ENCODE data around the gene IP6K1. TPM values are rescaled to one million over a fixed set of nuclear protein-coding genes. Genes with fewer than 3 reads are reported as not detected.

Gene IP6K1
- total and polyA plus RNA-seq, 2 experiments from 2014 or later = 10.7 to 35.5 TPM

GRCh38 chr3:49812916-49813496 is 26.7 kb upstream of the IP6K1 start (continued):
- TF ChIP-seq ZNF462 (CRISPR knock-in tag; IDR thresholded peaks at IDR 0.05) = no peak
- no peak for TF ChIP-seq CREB1 (CRISPR knock-in tag; IDR thresholded peaks at IDR 0.05; ENCODE audit: low read depth)
- no peak for TF ChIP-seq EZH2 (IDR thresholded peaks at IDR 0.05; ENCODE audit: low read depth, unreplicated experiment)
- TF ChIP-seq NANOG (IDR thresholded peaks at IDR 0.05; ENCODE audit: borderline replicate concordance) = no peak

GRCh38 chr3:49807431-49808114 is 21.2 kb upstream of the IP6K1 start:
- no peak overlapping the region for H3K27ac ChIP-seq (ENCODE audit: low read depth)
- Mint-ChIP-seq H3K27me3 (ENCODE audit: insufficient read depth, low read depth, poor library complexity) (peaks cover 20% of the 10 kb centered on the region), H3K4me3 (no peak overlapping the region; the same call in 2 of the 3 replicates), H3K36me3 (ENCODE audit: low read depth) (no peaks in the 10 kb centered on the region), H3K4me1 (peaks cover 35% of the 10 kb centered on the region), H3K27ac (no peak overlapping the region), H3K9me3 (no peaks in the 10 kb centered on the region)
- no peaks in the 10 kb centered on the region for H4K20me1 ChIP-seq (replicated peaks; ENCODE audit: insufficient read depth)
- H3F3A ChIP-seq (replicated peaks; ENCODE audit: low read depth) = peaks cover 13% of the 10 kb centered on the region; the same call in 1 of the 2 replicates
- H3K4me3 ChIP-seq = no peak overlapping the region
- no peak overlapping the region for H2AFZ ChIP-seq
- H3K9me2 ChIP-seq (ENCODE audit: insufficient read depth) = no peaks in the 10 kb centered on the region
- peaks cover 34% of the 10 kb centered on the region for H3K4me1 ChIP-seq (ENCODE audit: insufficient read depth)
- peaks cover 8% of the 10 kb centered on the region for H3K27me3 ChIP-seq (ENCODE audit: insufficient read depth)
- DNase-seq (ENCODE audit: low spot score) (peak; percentile 28), ATAC-seq (no peak)
- H3K4me2 ChIP-seq = peak overlapping the region; percentile 74
- H3K36me3 ChIP-seq (ENCODE audit: insufficient read depth) = no peaks in the 10 kb centered on the region
- no peaks in the 10 kb centered on the region for H3K79me2 ChIP-seq (replicated peaks; ENCODE audit: insufficient read depth)
- TF ChIP-seq REST (IDR thresholded peaks at IDR 0.05; ENCODE audit: unreplicated experiment) (no peak), POLR2AphosphoS5 (IDR thresholded peaks at IDR 0.05; ENCODE audit: low read depth) (no peak), NANOG (IDR thresholded peaks at IDR 0.05; ENCODE audit: borderline replicate concordance) (no peak), ETS1 (IDR thresholded peaks at IDR 0.05) (no peak), EZH2phosphoT487 (IDR thresholded peaks at IDR 0.05; ENCODE audit: unreplicated experiment) (no peak)

Measured in GM23338 (cell line).